Activated CD8-positive, alpha-beta memory T cell treated with anti-CD3 and anti-CD28 coated beads for 24 hours (primary cell): ENCODE results near the gene ARHGAP22.
A peak's percentile ranks its signal among the peaks of the same experiment; 100 is the strongest.

Experiments used
- DNase-seq: peaks from one replicate; pipeline ENCODE4 v3.0.0-alpha.2; 2020

Gene ARHGAP22

GRCh38 chr10:48606530-48607355 lies 1.9 kb upstream of the ARHGAP22 start:
- peak; percentile 40 for DNase-seq

- peak; percentile 28 for DNase-seq
These were observed 1.1 kb upstream of the ARHGAP22 start for GRCh38 chr10:48605786-48606529.

GRCh38 chr10:48604039-48604990 lies 558 bp downstream of the ARHGAP22 start:
- DNase-seq: peak; percentile 52

- peak; percentile 37 for DNase-seq
These were observed 1.3 kb downstream of the ARHGAP22 start for GRCh38 chr10:48603421-48604038.

DNA sequence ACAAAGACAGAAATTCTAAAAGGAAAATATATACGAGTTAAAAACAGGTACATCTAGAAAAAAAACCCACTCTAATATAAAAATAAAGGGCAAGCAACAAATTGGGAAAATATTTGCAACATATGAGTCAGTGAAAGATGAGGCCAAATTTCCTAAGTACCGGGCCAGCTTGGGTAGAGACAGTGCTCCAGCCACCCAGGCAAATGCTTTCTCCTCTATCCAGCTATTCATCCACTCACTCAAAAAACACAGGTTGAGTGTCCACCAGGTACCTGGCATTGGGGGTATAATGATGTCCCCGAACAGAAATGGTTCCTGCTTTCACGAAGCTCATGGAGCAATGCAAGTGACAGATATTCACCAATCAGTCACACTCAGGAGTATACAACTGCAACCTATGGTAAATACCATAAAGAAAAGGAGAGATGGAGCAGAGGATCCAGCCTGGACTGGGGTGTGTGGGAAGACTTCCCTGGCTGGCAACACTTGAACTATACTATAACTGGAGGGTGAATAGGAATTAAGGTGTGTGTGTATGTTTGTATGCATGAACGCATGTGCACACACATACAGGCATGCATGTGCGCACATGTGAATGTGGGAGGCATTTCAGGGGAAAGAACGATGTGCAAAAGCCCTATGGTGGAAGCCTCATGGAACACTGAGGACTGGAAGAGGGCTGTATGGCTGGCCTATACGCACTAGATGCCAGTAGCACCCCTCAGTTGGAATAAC lies 2.3 kb downstream of the ARHGAP22 start:
- DNase-seq: peak; percentile 1

- no peak for DNase-seq
These were observed 3.1 kb downstream of the ARHGAP22 start for GRCh38 chr10:48601789-48602188.

DNA sequence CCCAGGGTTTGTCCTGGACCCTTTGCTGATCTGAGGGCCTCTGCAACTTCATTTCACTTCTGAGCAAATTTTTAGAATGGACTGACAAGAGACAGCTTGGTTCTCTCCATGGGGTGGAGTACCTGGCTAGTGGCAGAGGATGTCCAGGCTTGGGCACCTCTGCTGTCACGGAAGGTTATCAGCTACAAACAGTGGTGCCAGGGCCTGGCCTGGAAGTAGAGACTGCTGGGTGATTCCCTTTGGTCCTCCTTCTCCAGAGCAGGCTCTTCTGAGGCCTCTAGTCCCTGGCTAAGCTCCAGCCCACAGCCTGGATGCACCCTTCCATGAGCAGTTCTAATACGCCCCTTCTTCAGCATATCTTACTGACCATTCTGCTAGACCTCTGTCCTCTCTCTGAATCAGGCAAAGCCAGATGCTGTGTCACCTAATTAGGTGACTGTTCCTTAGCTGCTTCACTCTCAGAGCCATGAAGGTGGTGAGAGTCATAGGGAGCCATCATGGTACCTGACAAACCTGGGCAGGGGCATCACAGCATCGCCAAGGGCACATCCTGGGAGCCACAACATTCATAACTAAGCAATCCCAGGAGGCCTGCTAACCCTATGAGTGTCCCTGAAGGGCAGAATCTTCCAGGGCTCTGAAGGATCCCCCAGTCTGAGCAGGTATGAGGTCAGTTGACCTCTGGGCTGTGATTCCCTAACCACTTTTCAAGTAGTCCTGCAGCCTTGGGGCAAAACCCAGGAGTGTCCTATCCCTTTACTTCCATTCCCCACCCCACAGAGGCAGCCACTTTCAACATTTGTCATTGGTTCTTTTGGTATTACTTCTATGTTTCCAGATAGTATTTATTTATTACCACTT lies 4.0 kb downstream of the ARHGAP22 start:
- DNase-seq: peak; percentile 32

- DNase-seq: peak; percentile 32
These were observed 5.1 kb downstream of the ARHGAP22 start for GRCh38 chr10:48599830-48600134.

DNA sequence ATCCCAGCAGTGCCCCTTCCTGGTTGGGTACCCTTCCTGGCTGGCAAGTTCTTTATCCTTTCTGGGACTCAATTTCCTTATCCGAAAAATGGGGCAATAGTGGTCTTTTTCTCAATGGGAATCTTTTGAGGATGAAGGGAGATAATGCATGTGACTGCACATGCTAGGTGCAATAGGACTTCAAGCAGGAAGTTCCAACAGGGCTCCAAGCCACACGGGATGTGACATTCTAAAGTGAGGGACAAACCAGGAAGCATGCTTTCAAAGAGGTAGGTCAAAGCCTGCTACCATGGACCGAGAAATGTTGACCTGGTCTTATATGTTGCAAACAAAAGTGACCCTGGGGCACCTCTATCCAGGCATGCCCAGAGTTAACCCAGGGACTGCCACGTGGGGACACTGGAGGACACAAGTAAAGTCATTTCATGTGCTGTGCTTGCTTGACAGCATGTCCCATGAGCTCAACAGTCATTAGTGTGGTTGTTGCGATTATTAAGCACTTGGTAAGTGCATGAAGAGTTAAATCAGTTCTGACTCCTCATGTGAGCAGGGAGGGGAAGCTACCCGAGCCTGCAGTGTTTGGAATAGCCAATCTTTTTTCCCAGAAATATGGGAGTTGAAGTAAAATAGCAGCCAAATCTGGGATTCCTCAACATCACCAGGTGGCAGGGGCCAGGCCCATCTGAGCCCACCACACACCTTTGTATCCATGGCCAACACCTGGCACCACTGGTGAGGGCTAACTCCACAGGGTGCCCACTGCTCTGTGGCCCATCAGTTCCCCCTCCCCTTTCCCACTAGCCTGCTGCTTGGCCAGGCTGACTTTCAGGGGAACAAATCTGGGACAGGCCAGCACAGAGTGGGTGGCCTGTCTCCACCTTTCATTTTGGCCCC lies 5.7 kb downstream of the ARHGAP22 start:
- DNase-seq: peak; percentile 19

GRCh38 chr10:48598243-48598935 lies 6.5 kb downstream of the ARHGAP22 start:
- DNase-seq: peak; percentile 9

- no peak for DNase-seq
These were observed 9.3 kb downstream of the ARHGAP22 start for GRCh38 chr10:48595539-48595932.

- DNase-seq: peak; percentile 33
These were observed 9.9 kb downstream of the ARHGAP22 start for GRCh38 chr10:48594803-48595538.

DNA sequence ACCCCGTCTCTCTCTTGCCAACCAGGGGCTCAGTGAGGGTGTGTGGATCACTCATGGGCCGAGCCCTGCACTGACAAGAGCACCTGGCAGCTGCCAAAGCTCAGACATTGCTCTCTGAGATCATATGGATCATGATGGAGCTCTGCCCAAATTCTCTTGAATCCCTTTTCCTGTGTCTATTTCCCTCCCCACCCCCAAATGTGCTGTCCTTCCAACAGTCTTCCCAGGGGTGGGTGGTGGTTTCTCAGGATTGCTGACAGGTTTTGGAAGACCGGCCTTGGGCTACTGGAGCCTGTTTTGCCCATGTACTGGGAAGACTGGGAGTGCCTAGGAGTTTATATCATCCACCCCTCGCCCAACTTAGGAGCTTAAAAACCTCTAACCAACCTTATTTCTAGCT lies 10.5 kb downstream of the ARHGAP22 start:
- DNase-seq: peak; percentile 45

- DNase-seq: peak; percentile 28
These were observed 12.5 kb downstream of the ARHGAP22 start for GRCh38 chr10:48592346-48592745.

- DNase-seq: no peak
These were observed 13.9 kb downstream of the ARHGAP22 start for GRCh38 chr10:48590945-48591344.

GRCh38 chr10:48589266-48589665 lies 15.6 kb downstream of the ARHGAP22 start:
- no peak for DNase-seq

GRCh38 chr10:48587819-48588218 lies 17.1 kb downstream of the ARHGAP22 start:
- no peak for DNase-seq

DNA sequence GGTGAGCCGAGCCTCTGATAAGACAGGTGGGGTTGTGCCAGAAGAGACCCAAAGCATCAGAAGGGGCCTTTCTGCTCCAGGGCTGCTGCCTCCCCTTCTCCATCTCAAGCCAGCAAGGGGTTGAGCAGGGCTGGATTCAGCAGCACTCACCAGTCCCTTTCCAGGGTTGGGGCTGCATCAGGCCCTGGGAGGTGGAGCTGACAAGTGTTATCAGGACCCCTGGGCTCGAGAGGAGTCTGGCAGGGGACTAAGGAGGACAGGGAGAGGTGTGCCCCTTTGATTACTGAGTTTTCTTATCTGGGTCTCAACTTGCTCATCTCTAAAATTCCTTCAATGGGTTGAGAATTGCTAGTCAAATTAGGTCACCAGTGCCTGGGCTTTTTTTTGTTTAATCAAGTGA lies 17.8 kb downstream of the ARHGAP22 start:
- no peak for DNase-seq

GRCh38 chr10:48582970-48583369 lies 21.9 kb downstream of the ARHGAP22 start:
- peak; percentile 33 for DNase-seq
